Cardiac septum (tissue), 1 donor: Measurements from ENCODE around the gene CCDC186. TPM values are rescaled to one million over a fixed set of nuclear protein-coding genes. Genes with fewer than 3 reads are reported as not detected.
"Not testable (repeated sequence)": the region's sequence is repeated elsewhere in the genome, so short reads cannot be mapped to it uniquely, and the experiment has no call there.

Experiments used
- DNase-seq: peaks from one replicate; pipeline ENCODE4 v3.0.0-alpha.2; 2020; ENCODE audit warnings: low spot score
- intact Hi-C: fragments of 100-400 bp; cut with DNase I; formaldehyde crosslinking; loops from one replicate; pipeline ENCODE4 v1.14.0; 2022
- total RNA-seq: library from RNA; stranded (reverse); fragmentation: NEBNext Ultra II Directional; extraction: Animal tissue kit (Norgen Biotek cat#: 25700); gene quantifications from one replicate; pipeline ENCODE4 v1.2.1, GENCODE V29; 2021
- donor health status: DM: no; HTN: no; CAD: no.

The CCDC186 gene
- total RNA-seq, 1 donor from 2014 or later = 19.5 TPM

DNA sequence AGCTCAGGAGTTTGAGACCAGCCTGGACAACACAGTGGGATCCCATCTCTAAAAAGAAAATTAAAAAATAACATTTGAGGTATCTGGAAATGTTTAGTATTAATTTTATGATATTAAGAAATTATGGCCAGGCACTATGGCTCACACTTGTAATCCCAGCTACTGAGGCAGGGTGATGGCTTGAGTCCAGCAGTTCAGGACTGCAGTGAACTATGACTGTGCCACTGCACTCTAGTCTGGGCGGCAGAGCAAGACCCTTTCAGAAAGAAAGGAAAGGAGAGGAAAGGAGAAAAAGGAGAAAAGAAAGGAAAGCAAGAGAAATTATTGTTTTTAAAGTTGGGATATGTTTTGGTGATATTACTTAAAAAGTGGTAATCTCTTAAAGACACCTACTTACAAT is 2.5 kb upstream of the CCDC186 start:
- intact Hi-C loops = no loop called here
- DNase-seq = no peak

DNA sequence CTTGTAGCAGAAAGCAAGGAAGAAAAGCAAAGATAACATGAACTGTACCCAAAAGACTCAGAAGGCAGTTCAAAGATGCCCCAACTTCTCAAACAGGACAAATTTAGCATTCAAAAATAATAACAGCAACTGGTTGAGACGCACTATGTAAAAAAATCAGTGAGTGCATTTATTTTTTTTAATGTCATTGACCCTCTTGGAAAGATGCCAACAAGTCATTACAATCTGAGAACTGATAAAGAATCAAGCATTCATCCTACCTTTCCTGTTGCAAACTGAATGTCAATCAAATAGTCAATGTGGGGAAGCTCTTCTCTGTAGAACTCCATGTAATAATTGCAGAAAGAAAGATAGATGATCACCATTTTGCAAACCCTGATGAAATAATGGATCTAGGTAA is 1.7 kb upstream of the CCDC186 start:
- intact Hi-C loops = no loop called here
- DNase-seq = no peak

DNA sequence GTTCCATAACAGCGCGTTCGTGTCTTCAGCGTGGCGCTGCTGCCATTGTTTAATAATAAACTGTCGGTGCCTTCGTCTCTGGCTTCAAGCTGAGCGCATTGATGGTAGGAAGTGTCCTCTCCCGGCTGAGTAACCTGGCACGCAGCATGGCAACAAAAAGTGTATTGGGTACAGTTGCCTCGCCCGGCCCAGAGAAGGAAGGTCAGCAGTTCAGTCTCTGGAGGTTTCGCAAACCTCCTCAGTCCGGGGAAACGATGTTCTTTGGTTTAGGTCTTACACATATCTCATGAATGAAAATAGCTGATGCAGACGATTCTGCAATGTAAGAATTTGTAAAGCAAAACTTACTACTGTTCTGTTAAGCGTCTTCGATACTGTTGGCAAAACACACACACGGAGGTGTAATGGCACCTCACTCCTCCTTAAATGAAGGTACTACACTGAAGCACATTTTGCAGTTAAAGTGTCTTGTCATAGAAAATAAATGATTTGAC is 739 bp upstream of the CCDC186 start:
- DNase-seq = peak; percentile 82
- intact Hi-C loops = loop anchor here (5.0 kb wide), 1 partner anchor 98 kb away; no protein-coding TSS in a partner anchor

DNA sequence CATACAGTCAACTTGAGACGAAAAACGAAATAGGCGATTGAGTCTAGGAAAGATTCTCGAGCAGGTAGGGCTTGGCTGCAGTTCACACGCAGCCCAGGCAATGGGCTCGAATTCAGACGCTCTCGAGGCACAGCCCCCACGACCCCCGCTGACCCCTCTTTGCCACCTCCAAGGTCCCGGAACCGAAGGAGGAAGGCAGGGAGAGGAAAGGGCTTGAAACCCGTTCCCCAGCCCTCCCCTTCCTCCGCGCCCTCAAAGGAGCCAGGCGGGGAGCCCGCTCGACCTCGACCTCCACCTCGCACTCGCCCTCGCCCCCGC is 441 bp downstream of the CCDC186 start:
- no peak for DNase-seq
- intact Hi-C loops = loop anchor here (5.0 kb wide), 1 partner anchor 99 kb away; no protein-coding TSS in a partner anchor

DNA sequence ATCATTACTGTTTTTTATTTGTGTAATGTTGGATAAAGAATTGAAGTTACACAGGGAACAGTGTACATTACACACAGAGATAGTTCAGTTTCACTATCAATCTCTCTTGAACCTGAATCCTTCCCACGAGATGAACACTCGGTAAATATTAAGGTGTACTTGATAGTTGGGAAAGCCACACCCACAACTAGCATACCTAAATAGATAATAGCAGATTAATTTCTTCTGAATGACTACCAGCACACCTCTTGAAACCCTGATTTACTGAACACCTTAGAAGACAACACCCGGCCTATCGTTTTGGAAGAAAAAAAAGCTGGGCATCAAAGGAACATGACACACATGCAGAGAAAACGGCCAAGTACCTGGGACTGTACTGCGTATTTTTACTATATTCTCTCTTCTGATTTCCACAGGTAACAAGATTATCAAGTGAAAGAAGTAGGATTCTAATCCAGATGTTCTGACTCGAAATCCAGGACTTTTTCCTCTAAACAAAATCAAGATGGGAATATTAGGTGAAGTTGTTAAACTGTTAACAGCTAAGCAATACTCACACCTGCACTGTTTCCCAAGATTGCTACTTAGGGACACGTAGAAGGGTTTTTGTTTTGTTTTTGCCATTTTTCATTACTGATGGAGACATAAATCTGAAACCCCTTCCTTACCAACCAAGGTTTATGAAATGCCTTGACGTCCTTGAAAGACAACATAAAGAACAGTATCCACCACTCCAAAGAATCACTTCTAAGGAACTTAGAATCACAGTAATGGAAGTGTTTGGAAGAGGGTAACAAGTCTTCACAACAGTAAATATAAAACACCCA is 1.0 kb downstream of the CCDC186 start:
- intact Hi-C loops = loop anchor here (5.0 kb wide), 1 partner anchor 99 kb away; no protein-coding TSS in a partner anchor
- no peak for DNase-seq

DNA sequence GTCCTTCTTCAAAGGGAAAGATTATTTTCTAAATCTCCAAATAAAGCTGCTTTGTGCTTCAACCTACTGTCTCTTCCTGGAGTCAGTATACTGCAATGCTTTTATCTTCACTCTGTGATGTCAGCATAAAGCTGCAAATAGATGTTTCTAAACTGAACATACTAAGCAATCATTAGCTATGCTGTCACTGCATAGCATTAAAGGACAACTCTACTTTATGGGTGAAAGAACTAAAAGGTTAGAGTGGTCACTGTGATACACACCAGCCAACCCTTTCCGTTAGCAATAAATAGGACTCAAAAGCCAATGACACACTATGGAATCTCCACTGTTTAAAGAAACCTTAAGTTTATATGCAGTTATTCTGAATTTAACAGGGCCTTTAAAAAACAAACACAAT is 1.8 kb downstream of the CCDC186 start:
- intact Hi-C loops = loop anchor here (5.0 kb wide), 1 partner anchor 100 kb away; no protein-coding TSS in a partner anchor
- DNase-seq = no peak

DNA sequence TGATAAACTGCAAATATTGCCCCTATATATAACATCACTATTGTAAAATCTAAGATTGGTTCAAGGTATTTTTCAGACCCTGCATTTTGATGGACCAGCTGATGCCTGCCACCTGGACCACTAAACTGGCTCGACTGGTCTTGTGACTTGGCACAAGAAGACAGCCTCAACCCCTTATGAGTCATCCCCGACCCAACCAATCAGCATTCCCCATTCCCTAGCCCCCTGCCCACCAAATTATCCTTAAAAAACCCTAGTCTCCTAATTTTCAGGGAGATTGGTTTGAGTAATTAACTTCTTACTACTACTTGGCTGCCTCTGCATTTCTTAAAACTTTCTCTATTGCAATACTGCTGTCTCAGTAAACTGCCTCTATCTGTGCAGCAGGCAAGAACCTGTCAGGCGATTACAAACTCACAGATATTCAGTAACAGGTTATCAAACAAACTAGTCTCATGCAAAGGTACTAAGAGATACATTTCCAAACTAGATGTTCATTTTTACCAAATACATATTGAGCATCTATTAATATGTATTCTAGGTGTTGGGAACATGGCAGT is 5.5 kb downstream of the CCDC186 start:
- intact Hi-C loops = no loop called here
- no peak for DNase-seq

DNA sequence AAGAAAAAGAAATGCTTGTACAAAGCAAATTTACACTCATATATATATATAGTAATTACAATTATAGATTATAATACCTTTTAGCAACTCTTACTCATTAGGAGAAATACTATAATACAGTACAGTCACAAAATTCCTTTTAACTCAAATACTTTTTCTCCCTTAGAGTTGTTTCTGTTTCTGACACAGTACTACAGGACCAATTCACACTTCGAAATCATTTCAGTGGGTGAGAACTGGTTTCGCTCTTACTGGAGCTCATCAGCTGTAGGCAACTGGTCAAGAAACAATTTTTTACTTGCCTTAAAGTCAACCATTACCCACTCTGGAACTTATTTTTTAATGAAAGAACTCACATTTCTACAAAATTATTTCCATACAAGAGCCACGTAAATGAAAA is 6.0 kb downstream of the CCDC186 start:
- intact Hi-C loops = no loop called here
- no peak for DNase-seq

DNA sequence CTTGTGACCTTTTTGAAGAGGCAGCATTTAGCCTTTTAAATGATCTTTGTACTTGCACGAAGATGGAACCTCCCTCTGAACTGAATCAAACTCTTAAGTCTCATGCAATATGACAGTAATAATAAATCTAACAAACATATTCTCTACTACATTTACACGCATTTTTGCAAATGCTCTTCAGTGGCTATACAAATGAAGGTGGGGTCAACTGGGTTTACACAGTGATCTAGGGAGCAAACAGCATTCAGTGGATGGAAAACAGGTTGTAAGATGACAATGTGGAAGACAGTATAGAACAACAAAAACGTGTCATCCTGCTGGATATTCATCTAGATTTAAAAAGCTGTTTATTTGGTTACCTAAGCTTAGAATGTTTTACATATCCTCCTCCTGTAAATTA is 7.5 kb downstream of the CCDC186 start:
- intact Hi-C loops = no loop called here
- DNase-seq = no peak

DNA sequence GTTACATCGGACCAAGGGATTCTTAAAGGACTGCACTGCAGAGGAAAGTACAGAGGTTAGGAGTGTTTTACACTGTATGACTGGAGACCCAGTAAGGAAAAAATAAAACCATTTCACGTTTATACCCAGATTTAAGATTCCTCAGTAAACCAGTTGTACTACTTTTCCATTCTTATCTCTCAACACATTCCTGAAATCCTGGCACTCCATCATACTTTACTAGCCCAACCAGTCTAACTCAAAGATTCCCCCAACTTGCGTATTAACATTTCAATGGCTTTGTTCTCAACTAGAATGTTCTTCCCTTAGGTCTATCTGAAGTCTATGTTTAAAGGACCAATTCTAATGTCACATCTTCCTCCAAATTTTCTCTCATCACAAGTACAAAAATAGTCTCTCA is 8.0 kb downstream of the CCDC186 start:
- intact Hi-C loops = no loop called here
- no peak for DNase-seq

DNA sequence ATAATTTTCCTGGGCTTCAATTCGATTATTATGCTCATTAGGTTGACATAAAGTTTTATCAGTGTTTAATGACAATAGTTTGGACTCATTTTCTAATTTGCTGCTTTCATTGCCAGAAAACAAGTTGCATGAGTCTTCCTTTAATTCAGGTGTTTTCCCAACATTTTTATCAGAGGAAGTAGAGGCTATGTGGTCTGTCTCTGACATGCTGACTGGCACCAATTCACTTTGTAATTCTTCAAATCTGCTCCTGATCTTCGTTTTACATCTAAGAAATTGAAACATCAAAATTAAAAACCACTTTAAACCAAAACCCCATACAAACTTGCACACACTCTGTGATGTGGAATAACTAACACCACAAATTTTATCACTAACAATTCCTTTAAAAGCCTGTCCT is 10.9 kb downstream of the CCDC186 start:
- no peak for DNase-seq
- intact Hi-C loops = no loop called here

DNA sequence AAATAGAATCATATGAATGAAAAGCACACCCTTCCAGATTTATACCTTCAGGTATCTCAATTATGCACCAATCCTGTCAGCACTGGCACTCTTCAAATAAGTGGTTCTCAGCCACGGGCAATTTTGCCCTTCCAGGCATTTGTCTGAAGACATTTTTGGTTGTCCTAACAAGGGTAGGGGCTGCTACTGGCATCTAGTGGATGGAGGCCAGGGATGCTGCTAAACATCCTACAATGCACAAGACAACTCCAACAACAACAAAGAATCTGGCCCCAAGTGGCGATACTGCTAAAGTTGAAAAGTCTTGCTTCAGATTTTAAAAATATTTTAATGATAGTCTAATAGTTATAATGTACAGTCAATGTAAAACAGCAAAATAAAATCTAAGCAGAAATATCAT is 16.1 kb downstream of the CCDC186 start:
- no peak for DNase-seq

DNA sequence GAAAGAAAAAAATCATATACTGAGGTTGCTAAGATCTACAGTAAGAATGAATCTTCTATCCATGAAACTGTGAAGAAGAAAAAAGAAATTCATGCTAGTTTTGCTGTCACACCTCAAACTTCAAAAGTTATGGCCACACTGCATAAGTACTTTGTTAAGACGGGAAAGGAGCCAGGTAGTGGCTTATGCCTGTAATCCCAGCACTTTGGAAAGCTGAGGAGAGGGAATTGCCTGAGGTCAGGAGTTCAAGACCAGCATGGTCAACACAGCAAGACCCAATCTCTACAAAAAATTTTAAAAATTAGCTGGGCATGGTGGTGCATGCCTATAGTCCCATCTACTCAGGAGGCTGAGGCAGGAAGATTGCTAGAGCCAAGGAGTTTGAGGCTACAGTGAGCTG is 22.1 kb downstream of the CCDC186 start:
- DNase-seq = no peak
- intact Hi-C loops = no loop called here

More for the DNA sequence above, 16.1 kb downstream of the CCDC186 start:
- intact Hi-C loops = no loop called here

DNA sequence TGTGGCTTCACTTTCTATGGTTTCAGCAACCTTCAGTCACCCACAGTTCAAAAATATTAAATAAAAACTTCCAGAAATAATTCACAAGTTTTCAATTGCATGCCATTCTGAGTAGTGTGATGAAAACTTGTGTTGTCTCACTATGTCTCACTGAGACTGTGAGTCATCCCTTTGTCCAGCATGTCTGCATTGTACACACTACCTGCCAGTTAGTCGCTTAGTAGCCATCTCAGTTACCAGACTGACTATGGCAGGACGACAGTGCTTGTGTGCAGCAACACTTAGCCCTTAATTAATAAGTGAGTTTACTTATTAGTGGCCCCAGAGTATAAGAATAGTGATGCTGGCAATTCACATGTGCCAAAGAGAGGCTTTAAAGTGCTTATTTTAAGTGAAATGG is 22.5 kb downstream of the CCDC186 start:
- intact Hi-C loops = no loop called here
- no peak for DNase-seq

DNA sequence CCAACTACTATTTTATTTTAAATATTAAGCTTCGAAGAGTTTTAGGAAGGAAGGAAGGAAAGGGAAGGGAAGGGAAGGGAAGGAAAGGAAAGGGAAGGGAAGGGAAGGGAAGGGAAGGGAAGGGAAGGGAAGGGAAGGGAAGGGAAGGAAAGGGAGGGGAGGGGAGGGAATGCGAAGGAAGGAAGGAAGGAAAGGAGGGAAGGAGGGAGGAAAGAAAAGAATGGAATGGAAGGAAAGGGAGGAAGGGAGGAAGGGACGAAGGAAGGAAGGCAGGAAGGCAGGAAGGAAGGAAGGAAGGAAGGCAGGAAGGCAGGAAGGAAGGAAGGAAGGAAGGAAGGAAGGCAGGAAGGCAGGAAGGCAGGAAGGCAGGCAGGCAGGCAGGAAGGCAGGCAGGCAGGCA is 24.5 kb downstream of the CCDC186 start:
- DNase-seq, intact Hi-C loops: not testable (repeated sequence)

DNA sequence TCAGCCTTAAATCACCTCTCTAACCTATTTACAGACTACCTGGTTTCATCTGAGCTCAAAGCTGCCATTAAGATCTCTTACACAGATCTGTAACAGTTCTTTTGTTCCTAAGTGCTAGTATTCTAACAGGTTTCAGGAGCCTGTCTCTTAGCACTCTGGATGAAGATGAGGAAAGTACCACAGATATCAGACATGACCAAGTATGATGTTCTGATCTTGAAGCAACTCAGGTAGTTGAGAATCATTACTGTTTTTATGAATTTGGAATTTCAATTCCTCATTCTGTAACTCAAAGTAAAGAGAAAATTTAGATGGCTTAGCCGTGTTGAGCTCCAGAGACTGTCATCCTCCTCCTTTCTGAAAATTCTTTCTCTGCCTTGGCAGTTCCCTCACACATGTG is 30.8 kb downstream of the CCDC186 start:
- intact Hi-C loops = no loop called here
- DNase-seq = no peak

DNA sequence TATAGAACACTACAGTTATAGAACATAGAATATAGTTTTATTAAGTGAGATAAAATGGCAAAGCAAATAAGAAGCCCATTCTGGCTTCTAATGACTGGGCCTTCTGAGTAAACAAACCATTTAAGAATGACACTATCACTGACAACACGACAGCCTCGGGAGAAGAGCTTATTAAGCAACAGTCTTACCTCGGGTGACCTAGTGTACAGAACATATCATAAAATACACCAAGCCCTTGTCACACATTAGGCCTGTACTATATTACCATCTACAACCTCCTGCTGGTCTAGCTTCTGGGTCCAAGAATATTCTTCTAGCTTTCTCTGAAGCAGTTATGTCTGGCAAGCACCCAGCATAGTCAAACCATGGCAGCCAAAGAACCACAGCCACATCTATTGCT is 32.0 kb downstream of the CCDC186 start:
- intact Hi-C loops = no loop called here
- DNase-seq = no peak

DNA sequence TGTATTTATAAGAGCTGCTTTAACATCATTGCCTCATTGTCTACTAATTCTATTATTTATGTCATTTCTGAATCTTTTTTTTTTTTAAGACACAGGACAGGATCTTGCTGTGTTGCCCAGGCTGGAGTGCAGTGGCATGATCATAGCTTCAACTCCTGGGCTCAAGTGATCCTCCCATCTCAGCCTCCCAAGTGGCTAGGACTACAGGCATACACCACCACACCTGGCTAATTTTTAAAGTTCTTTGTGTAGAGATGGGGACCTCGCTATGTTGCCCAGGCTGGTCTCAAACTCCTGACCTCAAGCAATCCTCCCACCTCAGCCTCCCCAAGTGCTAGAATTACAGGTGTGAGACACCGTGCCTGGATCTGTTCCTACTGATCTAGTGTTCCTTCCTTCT is 33.2 kb downstream of the CCDC186 start:
- intact Hi-C loops, DNase-seq: not testable (repeated sequence)

DNA sequence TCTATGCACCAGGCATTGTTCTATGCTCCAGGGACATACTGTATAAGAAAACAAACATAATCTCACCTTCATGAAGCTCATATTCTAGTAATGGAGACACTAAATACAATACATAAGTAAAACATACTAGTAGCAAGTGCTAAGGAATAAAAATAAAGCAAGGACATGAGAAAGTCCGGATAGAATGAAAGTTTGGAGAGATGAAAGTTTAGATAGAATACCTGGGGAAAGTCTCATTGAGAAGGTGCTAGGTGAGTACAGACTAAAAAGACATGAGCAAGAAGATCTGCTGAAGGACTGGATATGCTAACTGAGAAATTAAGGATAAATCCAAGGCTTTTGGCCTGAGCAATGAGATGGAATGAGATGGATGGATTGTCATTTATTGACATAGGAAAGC is 34.0 kb downstream of the CCDC186 start:
- intact Hi-C loops = no loop called here
- DNase-seq = no peak

DNA sequence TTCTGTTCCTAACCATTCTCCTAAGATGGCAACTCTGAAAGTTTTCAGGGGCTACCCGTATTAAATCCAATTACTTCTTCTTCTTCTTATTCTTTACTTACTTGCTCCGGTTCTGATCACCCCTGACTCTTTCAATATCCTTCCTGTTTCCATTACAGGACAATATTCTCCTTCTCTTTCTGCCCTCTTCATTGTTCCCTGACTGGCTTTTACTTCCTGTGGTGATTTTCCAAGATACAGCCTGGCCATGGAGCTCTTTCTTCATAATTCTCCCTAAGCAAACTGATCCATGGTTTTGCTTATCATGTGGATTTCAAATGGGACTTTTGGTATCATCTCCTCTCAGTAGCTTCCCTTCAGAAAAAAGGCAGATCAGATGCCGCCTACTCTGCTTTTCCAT is 35.4 kb downstream of the CCDC186 start:
- intact Hi-C loops = no loop called here
- DNase-seq = no peak

DNA sequence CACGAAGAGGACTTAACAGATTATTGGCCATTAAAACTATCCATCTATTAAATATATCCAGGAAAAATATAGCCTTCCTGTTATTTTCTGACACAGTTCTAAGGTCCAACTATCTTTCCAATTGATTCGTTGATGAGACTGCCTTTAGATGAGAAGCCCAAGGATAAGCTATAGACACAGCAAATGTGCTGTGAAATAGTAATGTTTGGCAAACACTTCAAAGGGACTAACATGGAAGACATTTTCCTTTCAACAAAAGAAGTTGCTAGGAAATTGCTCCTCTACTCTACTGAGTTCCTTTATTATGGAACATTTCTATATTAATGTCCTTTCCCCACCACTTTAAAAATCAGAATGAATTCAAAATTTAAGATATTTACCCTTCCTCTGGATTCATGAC is 38.5 kb downstream of the CCDC186 start:
- intact Hi-C loops = no loop called here
- DNase-seq = no peak
